ENCODE measurements around the gene MAL.

- no peak for TF ChIP-seq CTCF (IDR thresholded peaks at IDR 0.05; ENCODE audit: insufficient read depth, low read length)
- no peak for TF ChIP-seq POLR2AphosphoS5 (IDR thresholded peaks at IDR 0.05; ENCODE audit: low read depth)
- TF ChIP-seq REST (IDR thresholded peaks at IDR 0.05; ENCODE audit: insufficient replicate concordance, low read depth), result no peak
These were observed 27.4 kb downstream of the MAL start for GRCh38 chr2:95052804-95053479.

Measured in HL-60 (cell line).